Caki2 (cell line): ENCODE data around the gene GARS1. TPM values are rescaled to one million over a fixed set of nuclear protein-coding genes. Genes with fewer than 3 reads are reported as not detected.

Experiments used
- DNase-seq: peaks from one replicate; pipeline ENCODE4 v3.0.0-alpha.2; 2015; ENCODE audit warnings: low read depth
- in situ Hi-C: cut with HindIII; loops from 2 replicates; pipeline ENCODE4 v1.10.0; 2016; ENCODE audit warnings: low sequenced_read_pairs, low pct_unique_long_range_greater_than_20kb, mixed read lengths
- total RNA-seq: library from RNA; depleted of rRNA; stranded (reverse); fragments of >200 nt; shearing (Covaris generic); gene quantifications from 2 replicates; pipeline ENCODE4 v1.2.3, GENCODE V29; 2014; ENCODE audit warnings: low replicate concordance; rRNA removed

Gene GARS1
- total RNA-seq, 1 experiment from 2014 or later: 210 TPM

GRCh38 chr7:30664184-30664885 lies 69.7 kb downstream of the GARS1 start:
- DNase-seq: no peak
- in situ Hi-C loops: no loop called here

- DNase-seq: no peak
- in situ Hi-C loops: no loop called here
Measured at GRCh38 chr7:30665043-30665442, 70.4 kb downstream of the GARS1 start.

- in situ Hi-C loops: no loop called here
- no peak for DNase-seq
Measured at GRCh38 chr7:30665449-30665848, 70.8 kb downstream of the GARS1 start.

- in situ Hi-C loops: no loop called here
- no peak for DNase-seq
Measured at GRCh38 chr7:30667172-30667571, 72.5 kb downstream of the GARS1 start.

GRCh38 chr7:30668102-30668501 lies 73.4 kb downstream of the GARS1 start:
- no peak for DNase-seq
- in situ Hi-C loops: no loop called here

GRCh38 chr7:30671793-30672465 lies 77.3 kb downstream of the GARS1 start:
- in situ Hi-C loops: no loop called here
- DNase-seq: peak; percentile 64

- in situ Hi-C loops: no loop called here
- no peak for DNase-seq
Measured at GRCh38 chr7:30674420-30674819, 79.7 kb downstream of the GARS1 start.

GRCh38 chr7:30674876-30675275 lies 80.2 kb downstream of the GARS1 start:
- in situ Hi-C loops: no loop called here
- no peak for DNase-seq

GRCh38 chr7:30678805-30679204 lies 84.1 kb downstream of the GARS1 start:
- no peak for DNase-seq
- in situ Hi-C loops: no loop called here

GRCh38 chr7:30679664-30680063 lies 85.0 kb downstream of the GARS1 start:
- in situ Hi-C loops: no loop called here

GRCh38 chr7:30681331-30681797 lies 86.7 kb downstream of the GARS1 start:
- DNase-seq: no peak
- in situ Hi-C loops: no loop called here

More at GRCh38 chr7:30679664-30680063, 85.0 kb downstream of the GARS1 start:
- DNase-seq: peak; percentile 48

- no peak for DNase-seq
- in situ Hi-C loops: no loop called here
Measured at GRCh38 chr7:30681815-30682211, 87.1 kb downstream of the GARS1 start.

- in situ Hi-C loops: no loop called here
- DNase-seq: no peak
Measured at GRCh38 chr7:30682212-30683083, 87.8 kb downstream of the GARS1 start, which contains the start of gene CRHR2. CRHR2 (minus strand) TSS chr7:30682456; CDS start chr7:30682280, 176 bp downstream.

- DNase-seq: no peak
- in situ Hi-C loops: no loop called here
Measured at GRCh38 chr7:30683306-30683705, 88.6 kb downstream of the GARS1 start.

Other genes starting within 250 kb of the GARS1 start
- gene NOD1, start 116.1 kb upstream of the GARS1 start, total RNA-seq: 10.3 and 22.4 TPM in 2 replicates
- gene GGCT, start 90.0 kb upstream of the GARS1 start, total RNA-seq: 62.6 and 71.6 TPM in 2 replicates
- gene CRHR2, start 87.6 kb downstream of the GARS1 start, total RNA-seq: not detected in 2 replicates
- not detected in 2 replicates for gene INMT, start 157.3 kb downstream of the GARS1 start, total RNA-seq
- 3.6 and 4.0 TPM in 2 replicates for gene MINDY4, start 176.5 kb downstream of the GARS1 start, total RNA-seq